IMR-90 (cell line): ENCODE measurements around the gene GALC. TPM values are rescaled to one million over a fixed set of nuclear protein-coding genes. Genes with fewer than 3 reads are reported as not detected.
A peak's percentile ranks its signal among the peaks of the same experiment; 100 is the strongest.

ENCODE experiments used
- ATAC-seq: fragments of 200-7000 bp; cut with Tn5 transposase; 2 replicates; pipeline ENCODE4 v1.9.1; 2020; ENCODE audit warnings: low read depth, mild to moderate bottlenecking, moderate library complexity
- BruUV-seq: library from RNA; stranded (reverse); fragments of 400-500 nt; replicated peaks from 2 replicates; lab custom pipeline; 2021; lab: Mats Ljungman, UMichigan
- CTCF ChIA-PET: fragments of 300-600 bp; formaldehyde crosslinking; extraction: SDS; loops from one replicate; lab custom pipeline; 2021; ENCODE audit warnings: antibody characterized with exemption; lab: Yijun Ruan, JAX
- POLR2A ChIA-PET: fragments of 300-600 bp; sonication (Branson Sonifier 250); formaldehyde crosslinking; loops from one replicate; lab custom pipeline; 2022; ENCODE audit warnings: antibody characterized with exemption; ENCODE audit not compliant: unreplicated experiment; lab: Charles Lee
- DNase-seq: peaks from one replicate; pipeline ENCODE4 v3.0.0; 2013
- H2AFZ ChIP-seq: replicated peaks from 2 replicates; pipeline ENCODE3; 2013; ENCODE audit warnings: low read length, mild to moderate bottlenecking; ENCODE audit not compliant: poor library complexity
- H2AK5ac ChIP-seq: 2 replicates; pipeline ENCODE4 v1.6.1; 2013; ENCODE audit warnings: low read depth, low read length, inconsistent platforms
- H2AK9ac ChIP-seq: replicated peaks from 2 replicates; pipeline ENCODE3; 2013; ENCODE audit warnings: mild to moderate bottlenecking, low read depth, low read length, moderate library complexity; ENCODE audit not compliant: poor library complexity
- H2BK120ac ChIP-seq: 2 replicates; pipeline ENCODE4 v1.6.1; 2013; ENCODE audit warnings: low read depth, low read length, inconsistent platforms
- H2BK15ac ChIP-seq: 3 replicates; pipeline ENCODE4 v1.6.1; 2013; ENCODE audit warnings: low read depth, low read length, inconsistent platforms
- H2BK20ac ChIP-seq: 2 replicates; pipeline ENCODE4 v1.6.1; 2013; ENCODE audit warnings: low read depth, mild to moderate bottlenecking, inconsistent platforms, low read length, moderate library complexity
- H2BK5ac ChIP-seq: 2 replicates; pipeline ENCODE4 v1.6.1; 2013; ENCODE audit warnings: mild to moderate bottlenecking, low read depth, low read length, inconsistent platforms; ENCODE audit not compliant: poor library complexity, severe bottlenecking
- H3K14ac ChIP-seq: replicated peaks from 2 replicates; pipeline ENCODE4 v1.6.1; 2013; ENCODE audit warnings: low read depth, low read length, inconsistent platforms
- H3K18ac ChIP-seq: 2 replicates; pipeline ENCODE4 v1.6.1; 2013; ENCODE audit warnings: low read depth, low read length, control low read depth
- H3K23ac ChIP-seq: 2 replicates; pipeline ENCODE4 v1.6.1; 2013; ENCODE audit warnings: low read depth, low read length, inconsistent platforms
- H3K27ac ChIP-seq: 2 replicates; pipeline ENCODE4 v1.5.1; 2013; ENCODE audit warnings: mild to moderate bottlenecking, control low read depth, low read length; ENCODE audit not compliant: insufficient read depth
- H3K27me3 ChIP-seq: 2 replicates; pipeline ENCODE4 v1.6.1; 2013; ENCODE audit warnings: low read length; ENCODE audit not compliant: control insufficient read depth, insufficient read depth
- H3K36me3 ChIP-seq: 2 replicates; pipeline ENCODE4 v1.6.1; 2013; ENCODE audit warnings: low read length, mixed read lengths; ENCODE audit not compliant: control insufficient read depth, insufficient read depth
- H3K4ac ChIP-seq: 2 replicates; pipeline ENCODE4 v1.6.1; 2013; ENCODE audit warnings: low read depth, low read length, inconsistent platforms
- H3K4me1 ChIP-seq: 2 replicates; pipeline ENCODE4 v1.6.1; 2013; ENCODE audit warnings: low read length, mixed read lengths; ENCODE audit not compliant: control insufficient read depth, insufficient read depth
- H3K4me2 ChIP-seq: 2 replicates; pipeline ENCODE4 v1.6.1; 2013; ENCODE audit warnings: low read depth, mild to moderate bottlenecking, control low read depth, low read length, moderate library complexity
- H3K4me3 ChIP-seq: 2 replicates; pipeline ENCODE4 v1.5.1; 2013; ENCODE audit warnings: low read depth, mild to moderate bottlenecking, control low read depth, low read length, moderate library complexity; ENCODE audit not compliant: insufficient read depth
- H3K56ac ChIP-seq: 2 replicates; pipeline ENCODE4 v1.6.1; 2013; ENCODE audit warnings: low read length, inconsistent platforms; ENCODE audit not compliant: insufficient read depth; ENCODE audit errors: extremely low read depth
- H3K79me1 ChIP-seq, 2 experiments: 2 replicates each; pipeline ENCODE4 v1.6.1; 2013; ENCODE audit warnings: low read length in 2 of 2, inconsistent platforms in 1 of 2, low read depth in 1 of 2
- H3K9ac ChIP-seq: 2 replicates; pipeline ENCODE4 v1.6.1; 2013; ENCODE audit warnings: low read depth, low read length, control low read depth
- H3K9me1 ChIP-seq: 2 replicates; pipeline ENCODE4 v1.6.1; 2013; ENCODE audit warnings: low read length, inconsistent platforms; ENCODE audit not compliant: insufficient read depth
- H3K9me3 ChIP-seq: 2 replicates; pipeline ENCODE4 v1.6.1; 2013; ENCODE audit warnings: low read length; ENCODE audit not compliant: control insufficient read depth, insufficient read depth
- H4K20me1 ChIP-seq: 2 replicates; pipeline ENCODE4 v1.6.1; 2013; ENCODE audit warnings: low read length, inconsistent platforms; ENCODE audit not compliant: insufficient read depth
- H4K5ac ChIP-seq: 2 replicates; pipeline ENCODE4 v1.6.1; 2013; ENCODE audit warnings: mild to moderate bottlenecking, low read depth, low read length, control low read depth
- H4K8ac ChIP-seq, 2 experiments: 2 replicates each; pipeline ENCODE4 v1.6.1; 2013; ENCODE audit warnings: low read depth in 2 of 2, low read length in 2 of 2, control low read depth in 1 of 2, inconsistent platforms in 1 of 2
- H4K91ac ChIP-seq: 2 replicates; pipeline ENCODE4 v1.6.1; 2013; ENCODE audit warnings: low read depth, low read length, inconsistent platforms; ENCODE audit not compliant: insufficient read depth
- MAZ ChIP-seq: IDR thresholded peaks from 2 replicates; pipeline ENCODE4 v1.6.1; 2012; ENCODE audit warnings: low read depth, mild to moderate bottlenecking, low read length, improper control_type of control experiment, moderate library complexity, borderline replicate concordance
- POLR2A ChIP-seq: IDR thresholded peaks from 2 replicates; pipeline ENCODE4 v1.6.1; 2012; ENCODE audit warnings: mild to moderate bottlenecking, low read depth, low read length
- RCOR1 ChIP-seq: IDR thresholded peaks from 2 replicates; pipeline ENCODE4 v1.6.1; 2012; ENCODE audit warnings: mild to moderate bottlenecking, low read length, improper control_type of control experiment; ENCODE audit not compliant: insufficient replicate concordance
- WGBS, 2 experiments: methylation state at CpG; one replicate each; pipeline versions ENCODE4 v1.1.5 to v1.1.7; 2013; ENCODE audit warnings: missing lambda C conversion rate in 2 of 2; ENCODE audit not compliant: insufficient read length in 1 of 2; ENCODE audit errors: extremely low coverage in 2 of 2; 5-methylcytosine and 5-hydroxymethylcytosine counted together
- dilution Hi-C: fragments of 300-500 bp; cut with HindIII; formaldehyde crosslinking; loops from one replicate; pipeline ENCODE4 v1.14.3; 2018; ENCODE audit warnings: low sequenced_read_pairs; ENCODE audit not compliant: unreplicated experiment
- in situ Hi-C: fragments of 300-500 bp; cut with MboI; formaldehyde crosslinking; loops from 3 replicates; pipeline ENCODE4 v1.14.3; 2019; ENCODE audit warnings: low sequenced_read_pairs, inconsistent platforms, mixed read lengths
- intact Hi-C: fragments of 100-400 bp; cut with micrococcal nuclease; formaldehyde crosslinking; loops from 2 replicates; pipeline ENCODE4 v1.10.0; 2022
- polyA plus RNA-seq, 3 experiments: library from polyadenylated mRNA; depleted of rRNA; stranded (reverse); fragments of >200 nt; gene quantifications; 2 replicates each; pipeline ENCODE4 v1.2.3, GENCODE V29; 2012; ENCODE audit warnings: low replicate concordance in 1 of 3
- total RNA-seq: library from RNA; depleted of rRNA; stranded (reverse); fragments of >200 nt; gene quantifications from 2 replicates; pipeline ENCODE4 v1.2.3, GENCODE V29; 2012
- TF ChIP-seq, protein P1 (sequence below): fragments of 150-350 bp; IDR thresholded peaks from 2 replicates; pipeline ENCODE4 v1.6.1; 2017; ENCODE audit warnings: mild to moderate bottlenecking, antibody characterized with exemption, low read length, low read depth
- TF ChIP-seq, protein P2 (sequence below): conservative IDR thresholded peaks from 2 replicates; pipeline ENCODE4 v1.5.1; 2012; ENCODE audit warnings: mild to moderate bottlenecking, low read depth, low read length, improper control_type of control experiment

GALC gene
- total and polyA plus RNA-seq, 2 of the 4 experiments (the other 2 are of a cell fraction) = 6.3 to 7.9 TPM

DNA sequence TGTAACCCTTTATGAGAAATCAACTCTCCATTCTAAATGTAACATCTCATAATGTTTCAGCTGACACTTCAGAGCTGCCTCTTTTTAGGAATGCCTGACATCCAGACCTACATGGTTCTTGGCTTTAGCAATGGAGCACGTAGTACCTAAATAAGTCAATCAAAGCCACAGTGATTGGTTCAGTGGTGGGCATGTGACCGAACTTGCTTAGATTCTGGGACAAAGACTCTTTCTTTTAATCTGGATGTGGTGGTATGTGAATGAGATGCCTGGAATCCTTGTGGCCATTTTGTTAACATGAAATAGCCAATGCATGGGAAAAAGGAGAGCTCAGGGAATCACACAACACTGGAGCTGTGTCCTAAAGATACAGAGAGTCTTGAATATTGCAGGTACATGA, 23.8 kb upstream of the GALC start:
- intact Hi-C loops (no loop called here), in situ Hi-C loops (no loop called here), dilution Hi-C loops (no loop called here)
- Histone ChIP-seq H3K4ac (no peak overlapping the region), H3K27ac (no peak overlapping the region), H4K91ac (no peak overlapping the region), H4K20me1 (no peaks in the 10 kb centered on the region), H3K4me3 (no peak overlapping the region), H3K27me3 (no peaks in the 10 kb centered on the region; the same call in 1 of the 2 replicates), H3K79me1 (no peaks in the 10 kb centered on the region), H3K18ac (no peak overlapping the region), H2AFZ (no peak overlapping the region), H2BK120ac (no peak overlapping the region), H2BK20ac (no peak overlapping the region), H2AK5ac (no peak overlapping the region), H4K8ac (no peak overlapping the region), H2BK5ac (no peak overlapping the region), H3K4me1 (no peaks in the 10 kb centered on the region), H4K5ac (no peak overlapping the region), H3K36me3 (no peaks in the 10 kb centered on the region), H3K9me1 (no peaks in the 10 kb centered on the region), H3K23ac (no peak overlapping the region), H3K9me3 (no peaks in the 10 kb centered on the region), H3K4me2 (no peak overlapping the region), H2AK9ac (no peak overlapping the region), H3K56ac (no peak overlapping the region), H3K14ac (no peak overlapping the region), H2BK15ac (no peak overlapping the region), H3K9ac (no peak overlapping the region)
- BruUV-seq = no TSS peak
- no peak for TF ChIP-seq RCOR1
- no peak for TF ChIP-seq POLR2A
- no peak for TF ChIP-seq MAZ
- TF ChIP-seq, protein P1, sequence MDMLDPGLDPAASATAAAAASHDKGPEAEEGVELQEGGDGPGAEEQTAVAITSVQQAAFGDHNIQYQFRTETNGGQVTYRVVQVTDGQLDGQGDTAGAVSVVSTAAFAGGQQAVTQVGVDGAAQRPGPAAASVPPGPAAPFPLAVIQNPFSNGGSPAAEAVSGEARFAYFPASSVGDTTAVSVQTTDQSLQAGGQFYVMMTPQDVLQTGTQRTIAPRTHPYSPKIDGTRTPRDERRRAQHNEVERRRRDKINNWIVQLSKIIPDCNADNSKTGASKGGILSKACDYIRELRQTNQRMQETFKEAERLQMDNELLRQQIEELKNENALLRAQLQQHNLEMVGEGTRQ = peak; percentile 51; the same call in 1 of the 2 replicates
- TF ChIP-seq, protein P2, sequence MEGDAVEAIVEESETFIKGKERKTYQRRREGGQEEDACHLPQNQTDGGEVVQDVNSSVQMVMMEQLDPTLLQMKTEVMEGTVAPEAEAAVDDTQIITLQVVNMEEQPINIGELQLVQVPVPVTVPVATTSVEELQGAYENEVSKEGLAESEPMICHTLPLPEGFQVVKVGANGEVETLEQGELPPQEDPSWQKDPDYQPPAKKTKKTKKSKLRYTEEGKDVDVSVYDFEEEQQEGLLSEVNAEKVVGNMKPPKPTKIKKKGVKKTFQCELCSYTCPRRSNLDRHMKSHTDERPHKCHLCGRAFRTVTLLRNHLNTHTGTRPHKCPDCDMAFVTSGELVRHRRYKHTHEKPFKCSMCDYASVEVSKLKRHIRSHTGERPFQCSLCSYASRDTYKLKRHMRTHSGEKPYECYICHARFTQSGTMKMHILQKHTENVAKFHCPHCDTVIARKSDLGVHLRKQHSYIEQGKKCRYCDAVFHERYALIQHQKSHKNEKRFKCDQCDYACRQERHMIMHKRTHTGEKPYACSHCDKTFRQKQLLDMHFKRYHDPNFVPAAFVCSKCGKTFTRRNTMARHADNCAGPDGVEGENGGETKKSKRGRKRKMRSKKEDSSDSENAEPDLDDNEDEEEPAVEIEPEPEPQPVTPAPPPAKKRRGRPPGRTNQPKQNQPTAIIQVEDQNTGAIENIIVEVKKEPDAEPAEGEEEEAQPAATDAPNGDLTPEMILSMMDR = no peak
- POLR2A ChIA-PET = no interaction called here
- no peak for ATAC-seq
- 100% methylated on average over 1 of the region's 2 CpGs; no CpG with 5 or more reads in 1 of the 2 experiments for WGBS, 2 experiments
- CTCF ChIA-PET = interaction anchor here (1.0 kb wide), 1 partner anchor 68 kb away, joined by 3 read pairs; no protein-coding TSS in a partner anchor
- DNase-seq = no peak
